GM23338 (cell line): ENCODE data around the gene ODF4. TPM values are rescaled to one million over a fixed set of nuclear protein-coding genes. Genes with fewer than 3 reads are reported as not detected.

Experiments
- ATAC-seq: fragments of 200-7000 bp; cut with Tn5 transposase; 3 replicates; pipeline ENCODE4 v1.9.1; 2020
- DNase-seq: peaks from one replicate; pipeline ENCODE4 v3.0.0-alpha.2; 2015; ENCODE audit warnings: low spot score
- H2AFZ ChIP-seq: fragments of 200-600 bp; sonication (generic); 2 replicates; pipeline ENCODE4 v1.8.0; 2016; ENCODE audit warnings: antibody characterized with exemption, mild to moderate bottlenecking, moderate library complexity
- H3F3A ChIP-seq: fragments of 200-600 bp; sonication (generic); replicated peaks from 2 replicates; pipeline ENCODE4 v1.8.0; 2017; ENCODE audit warnings: antibody characterized with exemption, mixed run types, low read depth
- H3K27ac ChIP-seq: fragments of 200-600 bp; sonication (generic); 2 replicates; pipeline ENCODE4 v1.6.1; 2016; ENCODE audit warnings: low read depth
- H3K27me3 ChIP-seq: fragments of 200-600 bp; sonication (generic); 2 replicates; pipeline ENCODE4 v1.8.0; 2016; ENCODE audit warnings: mild to moderate bottlenecking, mixed run types, moderate library complexity; ENCODE audit not compliant: insufficient read depth
- H3K36me3 ChIP-seq: fragments of 200-600 bp; sonication (generic); 2 replicates; pipeline ENCODE4 v1.8.0; 2016; ENCODE audit warnings: mild to moderate bottlenecking; ENCODE audit not compliant: insufficient read depth
- H3K4me1 ChIP-seq: fragments of 200-600 bp; sonication (generic); 2 replicates; pipeline ENCODE4 v1.8.0; 2016; ENCODE audit warnings: mild to moderate bottlenecking, moderate library complexity; ENCODE audit not compliant: insufficient read depth
- H3K4me2 ChIP-seq: fragments of 200-600 bp; sonication (generic); 2 replicates; pipeline ENCODE4 v1.7.1; 2017; ENCODE audit warnings: mixed run types
- H3K4me3 ChIP-seq: fragments of 200-600 bp; sonication (generic); 2 replicates; pipeline ENCODE4 v1.6.1; 2016; ENCODE audit warnings: mixed run types
- H3K79me2 ChIP-seq: fragments of 200-600 bp; sonication (generic); replicated peaks from 2 replicates; pipeline ENCODE4 v1.8.0; 2017; ENCODE audit warnings: mild to moderate bottlenecking; ENCODE audit not compliant: insufficient read depth
- H3K9me2 ChIP-seq: fragments of 200-600 bp; sonication (generic); 2 replicates; pipeline ENCODE4 v1.8.0; 2017; ENCODE audit not compliant: insufficient read depth
- H4K20me1 ChIP-seq: fragments of 200-600 bp; sonication (generic); replicated peaks from 2 replicates; pipeline ENCODE4 v1.8.0; 2017; ENCODE audit warnings: mild to moderate bottlenecking; ENCODE audit not compliant: insufficient read depth
- H3K27ac Mint-ChIP-seq: 2 replicates; pipeline ENCODE4 v1.8.0; 2020; ENCODE audit warnings: inconsistent platforms, mild to moderate bottlenecking, moderate library complexity, mixed read lengths
- H3K27me3 Mint-ChIP-seq: 3 replicates; pipeline ENCODE4 v1.8.0; 2022; ENCODE audit warnings: low read depth, mild to moderate bottlenecking, moderate library complexity, mixed read lengths, inconsistent platforms; ENCODE audit not compliant: insufficient read depth, poor library complexity
- H3K36me3 Mint-ChIP-seq: 3 replicates; pipeline ENCODE4 v1.8.0; 2021; ENCODE audit warnings: low read depth, mild to moderate bottlenecking, inconsistent platforms, moderate library complexity, mixed read lengths
- H3K4me1 Mint-ChIP-seq: 3 replicates; pipeline ENCODE4 v1.8.0; 2020; ENCODE audit warnings: mild to moderate bottlenecking, inconsistent platforms, mixed read lengths
- H3K4me3 Mint-ChIP-seq: 3 replicates; pipeline ENCODE4 v1.8.0; 2021; ENCODE audit warnings: moderate library complexity, mild to moderate bottlenecking, inconsistent platforms, mixed read lengths
- H3K9me3 Mint-ChIP-seq: 3 replicates; pipeline ENCODE4 v1.8.0; 2020; ENCODE audit warnings: moderate library complexity, mild to moderate bottlenecking, inconsistent platforms, mixed read lengths
- EZH2 ChIP-seq: fragments of 200-600 bp; sonication (generic); IDR thresholded peaks from one replicate; pipeline ENCODE4 v1.8.0; 2017; ENCODE audit warnings: antibody characterized with exemption, mild to moderate bottlenecking, low read depth; ENCODE audit not compliant: unreplicated experiment
- NANOG ChIP-seq: IDR thresholded peaks from 2 replicates; pipeline ENCODE4 v1.6.1; 2016; ENCODE audit warnings: antibody characterized with exemption, borderline replicate concordance
- ZNF114 ChIP-seq: fragments of 250-450 bp; sonication (Bioruptor Pico); IDR thresholded peaks from 2 replicates; pipeline ENCODE4 v1.5.0; 2020; ENCODE audit warnings: mild to moderate bottlenecking, moderate library complexity
- ZNF331 ChIP-seq: fragments of 250-450 bp; sonication (Bioruptor Pico); IDR thresholded peaks from 2 replicates; pipeline ENCODE4 v1.5.0; 2020; ENCODE audit warnings: low read depth, mild to moderate bottlenecking, moderate library complexity
- polyA plus RNA-seq: library from polyadenylated mRNA; unstranded; fragments of >200 nt; fragmentation: Nextera tagmentation; extraction: Ambion mirVana; gene quantifications from 2 replicates; pipeline ENCODE4 v1.2.1, GENCODE V29; 2016
- total RNA-seq: library from RNA; depleted of rRNA; stranded (reverse); fragments of >200 nt; shearing (Covaris generic); gene quantifications from 2 replicates; pipeline ENCODE4 v1.2.3, GENCODE V29; 2014
- TF ChIP-seq, protein P1 (sequence below): IDR thresholded peaks from one replicate; pipeline ENCODE4 v1.6.1; 2018; ENCODE audit warnings: antibody characterized with exemption; ENCODE audit not compliant: unreplicated experiment
- TF ChIP-seq, protein P2 (sequence below): fragments of 250-450 bp; sonication (Bioruptor Pico); IDR thresholded peaks from 2 replicates; pipeline ENCODE4 v1.5.0; 2020; ENCODE audit warnings: mild to moderate bottlenecking, moderate library complexity
- TF ChIP-seq, protein P3 (sequence below), 2 experiments: fragments of 200-600 bp in 1 of 2; sonication (generic) in 1 of 2; conservative IDR thresholded peaks; 2 replicates each; pipeline versions ENCODE4 v1.5.1 to v1.6.1; 2016 to 2017; ENCODE audit warnings: antibody characterized with exemption in 2 of 2, low read depth in 2 of 2, mild to moderate bottlenecking in 2 of 2, moderate library complexity in 1 of 2

ODF4 gene
- total and polyA plus RNA-seq, 2 experiments from 2014 or later: not detected

DNA sequence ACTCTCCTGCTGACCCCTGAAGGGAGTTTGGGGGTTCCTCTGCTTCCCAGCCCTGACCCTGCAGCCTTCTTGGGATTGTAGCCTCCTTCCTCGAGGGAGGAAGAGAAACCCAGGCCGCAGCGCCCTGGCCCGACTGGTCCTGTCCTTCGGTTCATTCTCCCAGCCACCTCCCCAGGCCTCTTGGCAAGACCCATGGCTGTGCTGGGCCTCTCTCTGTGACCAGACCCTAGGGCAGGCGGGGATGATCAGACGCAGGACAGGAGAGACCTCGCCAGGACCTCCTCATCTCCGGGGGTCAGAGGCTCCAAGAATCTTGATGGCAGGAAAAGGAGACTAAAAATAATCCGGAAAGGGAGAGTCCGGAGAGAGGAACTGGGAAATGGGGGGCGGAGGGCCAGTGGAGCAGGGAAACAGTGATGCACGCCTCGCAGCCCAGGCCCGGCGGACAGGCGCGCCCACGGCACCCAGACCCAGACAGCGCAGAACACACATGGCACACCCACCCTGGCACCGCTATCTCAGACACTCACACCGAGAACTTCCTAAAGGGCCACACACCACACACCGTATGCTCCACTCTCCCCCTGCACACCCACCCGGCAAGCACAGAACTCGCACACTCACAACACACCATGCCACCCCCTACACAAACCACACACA, 28.4 kb upstream of the ODF4 start:
- Mint-ChIP-seq H3K27me3 (peaks cover 19% of the 10 kb centered on the region), H3K9me3 (no peaks in the 10 kb centered on the region), H3K27ac (no peak overlapping the region), H3K4me3 (no peak overlapping the region; the same call in 2 of the 3 replicates), H3K36me3 (no peaks in the 10 kb centered on the region; the same call in 2 of the 3 replicates), H3K4me1 (peaks cover 14% of the 10 kb centered on the region)
- H4K20me1 ChIP-seq: no peaks in the 10 kb centered on the region
- H3K9me2 ChIP-seq: no peaks in the 10 kb centered on the region
- no peaks in the 10 kb centered on the region for H3K79me2 ChIP-seq
- no peak overlapping the region for H3K4me2 ChIP-seq
- H2AFZ ChIP-seq: no peak overlapping the region
- peaks cover 12% of the 10 kb centered on the region for H3K4me1 ChIP-seq
- no peak overlapping the region for H3K27ac ChIP-seq
- TF ChIP-seq, protein P1, sequence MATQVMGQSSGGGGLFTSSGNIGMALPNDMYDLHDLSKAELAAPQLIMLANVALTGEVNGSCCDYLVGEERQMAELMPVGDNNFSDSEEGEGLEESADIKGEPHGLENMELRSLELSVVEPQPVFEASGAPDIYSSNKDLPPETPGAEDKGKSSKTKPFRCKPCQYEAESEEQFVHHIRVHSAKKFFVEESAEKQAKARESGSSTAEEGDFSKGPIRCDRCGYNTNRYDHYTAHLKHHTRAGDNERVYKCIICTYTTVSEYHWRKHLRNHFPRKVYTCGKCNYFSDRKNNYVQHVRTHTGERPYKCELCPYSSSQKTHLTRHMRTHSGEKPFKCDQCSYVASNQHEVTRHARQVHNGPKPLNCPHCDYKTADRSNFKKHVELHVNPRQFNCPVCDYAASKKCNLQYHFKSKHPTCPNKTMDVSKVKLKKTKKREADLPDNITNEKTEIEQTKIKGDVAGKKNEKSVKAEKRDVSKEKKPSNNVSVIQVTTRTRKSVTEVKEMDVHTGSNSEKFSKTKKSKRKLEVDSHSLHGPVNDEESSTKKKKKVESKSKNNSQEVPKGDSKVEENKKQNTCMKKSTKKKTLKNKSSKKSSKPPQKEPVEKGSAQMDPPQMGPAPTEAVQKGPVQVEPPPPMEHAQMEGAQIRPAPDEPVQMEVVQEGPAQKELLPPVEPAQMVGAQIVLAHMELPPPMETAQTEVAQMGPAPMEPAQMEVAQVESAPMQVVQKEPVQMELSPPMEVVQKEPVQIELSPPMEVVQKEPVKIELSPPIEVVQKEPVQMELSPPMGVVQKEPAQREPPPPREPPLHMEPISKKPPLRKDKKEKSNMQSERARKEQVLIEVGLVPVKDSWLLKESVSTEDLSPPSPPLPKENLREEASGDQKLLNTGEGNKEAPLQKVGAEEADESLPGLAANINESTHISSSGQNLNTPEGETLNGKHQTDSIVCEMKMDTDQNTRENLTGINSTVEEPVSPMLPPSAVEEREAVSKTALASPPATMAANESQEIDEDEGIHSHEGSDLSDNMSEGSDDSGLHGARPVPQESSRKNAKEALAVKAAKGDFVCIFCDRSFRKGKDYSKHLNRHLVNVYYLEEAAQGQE: no peak
- TF ChIP-seq ZNF331 (CRISPR knock-in tag): no peak
- no peak for TF ChIP-seq ZNF114 (CRISPR knock-in tag)
- ATAC-seq (no peak), DNase-seq (no peak)
- H3K36me3 ChIP-seq: no peaks in the 10 kb centered on the region
- no peak overlapping the region for H3K4me3 ChIP-seq
- H3K27me3 ChIP-seq: peaks cover 27% of the 10 kb centered on the region
- peaks cover 7% of the 10 kb centered on the region; the same call in 1 of the 2 replicates for H3F3A ChIP-seq

DNA sequence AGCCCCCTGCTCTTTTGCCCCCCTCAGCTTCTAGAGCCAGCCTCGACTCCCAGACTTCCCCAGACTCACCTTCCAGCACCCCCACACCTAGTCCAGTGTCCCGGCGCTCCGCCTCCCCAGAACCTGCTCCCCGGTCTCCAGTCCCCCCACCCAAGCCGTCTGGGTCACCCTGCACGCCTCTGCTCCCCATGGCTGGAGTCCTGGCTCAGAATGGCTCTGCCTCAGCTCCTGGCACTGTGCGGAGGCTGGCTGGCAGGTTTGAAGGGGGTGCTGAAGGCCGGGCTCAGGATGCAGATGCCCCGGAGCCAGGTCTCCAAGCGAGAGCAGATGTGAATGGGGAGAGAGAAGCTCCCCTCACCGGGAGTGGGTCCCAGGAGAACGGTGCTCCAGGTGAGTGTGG, 27.4 kb upstream of the ODF4 start:
- Mint-ChIP-seq H3K4me3 (no peak overlapping the region), H3K9me3 (no peaks in the 10 kb centered on the region), H3K4me1 (peaks cover 14% of the 10 kb centered on the region), H3K27ac (no peak overlapping the region), H3K27me3 (peaks cover 24% of the 10 kb centered on the region), H3K36me3 (no peaks in the 10 kb centered on the region; the same call in 2 of the 3 replicates)
- no peaks in the 10 kb centered on the region for H4K20me1 ChIP-seq
- H2AFZ ChIP-seq: no peak overlapping the region
- H3K4me2 ChIP-seq: no peak overlapping the region
- H3K4me3 ChIP-seq: no peak overlapping the region
- no peak overlapping the region for H3K27ac ChIP-seq
- no peaks in the 10 kb centered on the region for H3K79me2 ChIP-seq
- H3K36me3 ChIP-seq: no peaks in the 10 kb centered on the region
- no peak for DNase-seq
- ATAC-seq: no peak
- peaks cover 37% of the 10 kb centered on the region for H3K27me3 ChIP-seq
- H3K9me2 ChIP-seq: no peaks in the 10 kb centered on the region
- peaks cover 7% of the 10 kb centered on the region; the same call in 1 of the 2 replicates for H3F3A ChIP-seq
- peaks cover 14% of the 10 kb centered on the region for H3K4me1 ChIP-seq
- TF ChIP-seq, protein P2, sequence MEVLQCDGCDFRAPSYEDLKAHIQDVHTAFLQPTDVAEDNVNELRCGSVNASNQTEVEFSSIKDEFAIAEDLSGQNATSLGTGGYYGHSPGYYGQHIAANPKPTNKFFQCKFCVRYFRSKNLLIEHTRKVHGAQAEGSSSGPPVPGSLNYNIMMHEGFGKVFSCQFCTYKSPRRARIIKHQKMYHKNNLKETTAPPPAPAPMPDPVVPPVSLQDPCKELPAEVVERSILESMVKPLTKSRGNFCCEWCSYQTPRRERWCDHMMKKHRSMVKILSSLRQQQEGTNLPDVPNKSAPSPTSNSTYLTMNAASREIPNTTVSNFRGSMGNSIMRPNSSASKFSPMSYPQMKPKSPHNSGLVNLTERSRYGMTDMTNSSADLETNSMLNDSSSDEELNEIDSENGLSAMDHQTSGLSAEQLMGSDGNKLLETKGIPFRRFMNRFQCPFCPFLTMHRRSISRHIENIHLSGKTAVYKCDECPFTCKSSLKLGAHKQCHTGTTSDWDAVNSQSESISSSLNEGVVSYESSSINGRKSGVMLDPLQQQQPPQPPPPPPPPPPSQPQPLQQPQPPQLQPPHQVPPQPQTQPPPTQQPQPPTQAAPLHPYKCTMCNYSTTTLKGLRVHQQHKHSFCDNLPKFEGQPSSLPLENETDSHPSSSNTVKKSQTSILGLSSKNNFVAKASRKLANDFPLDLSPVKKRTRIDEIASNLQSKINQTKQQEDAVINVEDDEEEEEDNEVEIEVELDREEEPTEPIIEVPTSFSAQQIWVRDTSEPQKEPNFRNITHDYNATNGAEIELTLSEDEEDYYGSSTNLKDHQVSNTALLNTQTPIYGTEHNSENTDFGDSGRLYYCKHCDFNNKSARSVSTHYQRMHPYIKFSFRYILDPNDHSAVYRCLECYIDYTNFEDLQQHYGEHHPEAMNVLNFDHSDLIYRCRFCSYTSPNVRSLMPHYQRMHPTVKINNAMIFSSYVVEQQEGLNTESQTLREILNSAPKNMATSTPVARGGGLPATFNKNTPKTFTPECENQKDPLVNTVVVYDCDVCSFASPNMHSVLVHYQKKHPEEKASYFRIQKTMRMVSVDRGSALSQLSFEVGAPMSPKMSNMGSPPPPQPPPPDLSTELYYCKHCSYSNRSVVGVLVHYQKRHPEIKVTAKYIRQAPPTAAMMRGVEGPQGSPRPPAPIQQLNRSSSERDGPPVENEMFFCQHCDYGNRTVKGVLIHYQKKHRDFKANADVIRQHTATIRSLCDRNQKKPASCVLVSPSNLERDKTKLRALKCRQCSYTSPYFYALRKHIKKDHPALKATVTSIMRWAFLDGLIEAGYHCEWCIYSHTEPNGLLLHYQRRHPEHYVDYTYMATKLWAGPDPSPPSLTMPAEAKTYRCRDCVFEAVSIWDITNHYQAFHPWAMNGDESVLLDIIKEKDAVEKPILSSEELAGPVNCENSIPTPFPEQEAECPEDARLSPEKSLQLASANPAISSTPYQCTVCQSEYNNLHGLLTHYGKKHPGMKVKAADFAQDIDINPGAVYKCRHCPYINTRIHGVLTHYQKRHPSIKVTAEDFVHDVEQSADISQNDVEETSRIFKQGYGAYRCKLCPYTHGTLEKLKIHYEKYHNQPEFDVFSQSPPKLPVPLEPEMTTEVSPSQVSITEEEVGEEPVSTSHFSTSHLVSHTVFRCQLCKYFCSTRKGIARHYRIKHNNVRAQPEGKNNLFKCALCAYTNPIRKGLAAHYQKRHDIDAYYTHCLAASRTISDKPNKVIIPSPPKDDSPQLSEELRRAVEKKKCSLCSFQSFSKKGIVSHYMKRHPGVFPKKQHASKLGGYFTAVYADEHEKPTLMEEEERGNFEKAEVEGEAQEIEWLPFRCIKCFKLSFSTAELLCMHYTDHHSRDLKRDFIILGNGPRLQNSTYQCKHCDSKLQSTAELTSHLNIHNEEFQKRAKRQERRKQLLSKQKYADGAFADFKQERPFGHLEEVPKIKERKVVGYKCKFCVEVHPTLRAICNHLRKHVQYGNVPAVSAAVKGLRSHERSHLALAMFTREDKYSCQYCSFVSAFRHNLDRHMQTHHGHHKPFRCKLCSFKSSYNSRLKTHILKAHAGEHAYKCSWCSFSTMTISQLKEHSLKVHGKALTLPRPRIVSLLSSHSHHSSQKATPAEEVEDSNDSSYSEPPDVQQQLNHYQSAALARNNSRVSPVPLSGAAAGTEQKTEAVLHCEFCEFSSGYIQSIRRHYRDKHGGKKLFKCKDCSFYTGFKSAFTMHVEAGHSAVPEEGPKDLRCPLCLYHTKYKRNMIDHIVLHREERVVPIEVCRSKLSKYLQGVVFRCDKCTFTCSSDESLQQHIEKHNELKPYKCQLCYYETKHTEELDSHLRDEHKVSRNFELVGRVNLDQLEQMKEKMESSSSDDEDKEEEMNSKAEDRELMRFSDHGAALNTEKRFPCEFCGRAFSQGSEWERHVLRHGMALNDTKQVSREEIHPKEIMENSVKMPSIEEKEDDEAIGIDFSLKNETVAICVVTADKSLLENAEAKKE: no peak
- TF ChIP-seq, protein P3, sequence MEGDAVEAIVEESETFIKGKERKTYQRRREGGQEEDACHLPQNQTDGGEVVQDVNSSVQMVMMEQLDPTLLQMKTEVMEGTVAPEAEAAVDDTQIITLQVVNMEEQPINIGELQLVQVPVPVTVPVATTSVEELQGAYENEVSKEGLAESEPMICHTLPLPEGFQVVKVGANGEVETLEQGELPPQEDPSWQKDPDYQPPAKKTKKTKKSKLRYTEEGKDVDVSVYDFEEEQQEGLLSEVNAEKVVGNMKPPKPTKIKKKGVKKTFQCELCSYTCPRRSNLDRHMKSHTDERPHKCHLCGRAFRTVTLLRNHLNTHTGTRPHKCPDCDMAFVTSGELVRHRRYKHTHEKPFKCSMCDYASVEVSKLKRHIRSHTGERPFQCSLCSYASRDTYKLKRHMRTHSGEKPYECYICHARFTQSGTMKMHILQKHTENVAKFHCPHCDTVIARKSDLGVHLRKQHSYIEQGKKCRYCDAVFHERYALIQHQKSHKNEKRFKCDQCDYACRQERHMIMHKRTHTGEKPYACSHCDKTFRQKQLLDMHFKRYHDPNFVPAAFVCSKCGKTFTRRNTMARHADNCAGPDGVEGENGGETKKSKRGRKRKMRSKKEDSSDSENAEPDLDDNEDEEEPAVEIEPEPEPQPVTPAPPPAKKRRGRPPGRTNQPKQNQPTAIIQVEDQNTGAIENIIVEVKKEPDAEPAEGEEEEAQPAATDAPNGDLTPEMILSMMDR (conservative IDR thresholded peaks at IDR 0.05; ENCODE audit: low read depth in 2 of 2): no peak
- TF ChIP-seq ZNF114 (CRISPR knock-in tag): no peak
- TF ChIP-seq EZH2: no peak
- no peak for TF ChIP-seq NANOG
